TTC549 (cell line): ENCODE results near the gene GALNT11.
"Not testable (repeated sequence)": the region's sequence is repeated elsewhere in the genome, so short reads cannot be mapped to it uniquely, and the experiment has no call there.

Experiments used
- FAIRE-seq: peaks from 2 replicates; lab custom pipeline; 2012; peaks lifted over from hg19 to GRCh38; lab: Jason Lieb, UNC

Gene GALNT11

GRCh38 chr7:152025077-152025936 is at the start of gene GALNT11:
Gene GALNT11 (plus strand): TSS chr7:152025674. CDS start chr7:152094228, 68,554 bp downstream.
- no peak for FAIRE-seq

GRCh38 chr7:151978616-151979015 is 46.9 kb upstream of the GALNT11 start:
- no peak for FAIRE-seq

- FAIRE-seq: no peak
These were observed 44.3 kb upstream of the GALNT11 start for GRCh38 chr7:151981223-151981622.

GRCh38 chr7:151982806-151983205 is 42.7 kb upstream of the GALNT11 start:
- FAIRE-seq: no peak

GRCh38 chr7:151984612-151985011 is 40.9 kb upstream of the GALNT11 start:
- no peak for FAIRE-seq

GRCh38 chr7:151987748-151988529 is 37.5 kb upstream of the GALNT11 start:
- FAIRE-seq: no peak

- no peak for FAIRE-seq
These were observed 33.1 kb upstream of the GALNT11 start for GRCh38 chr7:151992375-151992774.

- FAIRE-seq: no peak
These were observed 31.3 kb upstream of the GALNT11 start for GRCh38 chr7:151993977-151994676.

- no peak for FAIRE-seq
These were observed 25.9 kb upstream of the GALNT11 start for GRCh38 chr7:151999424-152000090.

- FAIRE-seq: no peak
These were observed 25.3 kb upstream of the GALNT11 start for GRCh38 chr7:152000191-152000590.

GRCh38 chr7:152006336-152006735 is 19.1 kb upstream of the GALNT11 start:
- FAIRE-seq: no peak

GRCh38 chr7:152011860-152012259 is 13.6 kb upstream of the GALNT11 start:
- FAIRE-seq: no peak

GRCh38 chr7:152013230-152013629 is 12.2 kb upstream of the GALNT11 start:
- FAIRE-seq: no peak

GRCh38 chr7:152013974-152014373 is 11.5 kb upstream of the GALNT11 start:
- FAIRE-seq: no peak

GRCh38 chr7:152014722-152015121 is 10.8 kb upstream of the GALNT11 start:
- no peak for FAIRE-seq

- FAIRE-seq: no peak
These were observed 9.9 kb upstream of the GALNT11 start for GRCh38 chr7:152015600-152015999.

- no peak for FAIRE-seq
These were observed 8.5 kb upstream of the GALNT11 start for GRCh38 chr7:152016947-152017346.

GRCh38 chr7:152017683-152018082 is 7.8 kb upstream of the GALNT11 start:
- not testable (repeated sequence) for FAIRE-seq

GRCh38 chr7:152021740-152022139 is 3.7 kb upstream of the GALNT11 start:
- FAIRE-seq: not testable (repeated sequence)

- no peak for FAIRE-seq
These were observed 740 bp downstream of the GALNT11 start for GRCh38 chr7:152025937-152026890.
